ENCODE measurements around the gene ELMO1.

DNA sequence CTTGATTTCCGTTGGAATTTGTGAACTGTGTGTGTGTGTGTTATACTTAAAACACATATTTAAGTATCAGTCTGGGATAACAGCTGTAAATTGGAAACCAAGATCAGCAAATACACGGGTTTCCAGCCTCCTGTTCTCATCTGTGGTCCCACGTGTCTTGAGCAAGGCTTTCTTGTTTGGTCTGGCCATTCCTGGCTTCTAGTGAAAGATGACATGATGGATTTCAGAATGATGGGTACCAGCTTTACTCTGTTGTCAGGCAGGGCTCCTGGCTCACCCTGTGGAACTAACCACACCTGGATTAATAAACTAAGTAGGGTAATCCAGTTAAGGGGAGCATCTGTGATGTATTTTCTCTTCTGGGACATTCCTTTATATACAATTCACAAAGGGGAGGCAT is 378.2 kb downstream of the ELMO1 start:
- TF ChIP-seq, protein P1, sequence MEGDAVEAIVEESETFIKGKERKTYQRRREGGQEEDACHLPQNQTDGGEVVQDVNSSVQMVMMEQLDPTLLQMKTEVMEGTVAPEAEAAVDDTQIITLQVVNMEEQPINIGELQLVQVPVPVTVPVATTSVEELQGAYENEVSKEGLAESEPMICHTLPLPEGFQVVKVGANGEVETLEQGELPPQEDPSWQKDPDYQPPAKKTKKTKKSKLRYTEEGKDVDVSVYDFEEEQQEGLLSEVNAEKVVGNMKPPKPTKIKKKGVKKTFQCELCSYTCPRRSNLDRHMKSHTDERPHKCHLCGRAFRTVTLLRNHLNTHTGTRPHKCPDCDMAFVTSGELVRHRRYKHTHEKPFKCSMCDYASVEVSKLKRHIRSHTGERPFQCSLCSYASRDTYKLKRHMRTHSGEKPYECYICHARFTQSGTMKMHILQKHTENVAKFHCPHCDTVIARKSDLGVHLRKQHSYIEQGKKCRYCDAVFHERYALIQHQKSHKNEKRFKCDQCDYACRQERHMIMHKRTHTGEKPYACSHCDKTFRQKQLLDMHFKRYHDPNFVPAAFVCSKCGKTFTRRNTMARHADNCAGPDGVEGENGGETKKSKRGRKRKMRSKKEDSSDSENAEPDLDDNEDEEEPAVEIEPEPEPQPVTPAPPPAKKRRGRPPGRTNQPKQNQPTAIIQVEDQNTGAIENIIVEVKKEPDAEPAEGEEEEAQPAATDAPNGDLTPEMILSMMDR (IDR thresholded peaks at IDR 0.05) = no peak
- TF ChIP-seq POLR2A (IDR thresholded peaks at IDR 0.05) = no peak

Data from lower leg skin (tissue), 3 donors.